Measurements from ENCODE around the gene XIRP1. TPM values are rescaled to one million over a fixed set of nuclear protein-coding genes. Genes with fewer than 3 reads are reported as not detected.

XIRP1 gene
- total RNA-seq, 4 donors from 2014 or later: 0.18 to 0.19 TPM; not detected in 2

GRCh38 chr3:39154280-39155021 is 37.9 kb downstream of the XIRP1 start:
- Histone ChIP-seq H3K27ac (peak overlapping the region; percentile 98 to 100 (median 99)), H3K4me3 (peak overlapping the region in 3 of 4 donors; percentile 90 to 92 (median 91))

GRCh38 chr3:39153977-39154279 is 38.5 kb downstream of the XIRP1 start:
- TF ChIP-seq POLR2A (IDR thresholded peaks at IDR 0.05) (no peak), CTCF (IDR thresholded peaks at IDR 0.05) (no peak)
- no peaks in the 10 kb centered on the region for H3K36me3 ChIP-seq
- H3K9me3 ChIP-seq: no peaks in the 10 kb centered on the region
- WGBS, 2 donors: 40 to 62% methylated on average over 3 to 5 of the region's 9 CpGs
- peak overlapping the region; percentile 90 to 99 (median 92) for H3K4me3 ChIP-seq
- DNase-seq: no peak
- no peaks in the 10 kb centered on the region for H3K27me3 ChIP-seq
- intact Hi-C loops (cut with DNase I): no loop called here
- H3K4me1 ChIP-seq: peaks cover 30 to 48% (median 34%) of the 10 kb centered on the region in 3 donors
- peak overlapping the region; percentile 98 to 100 (median 99) for H3K27ac ChIP-seq

More at GRCh38 chr3:39154280-39155021, 37.9 kb downstream of the XIRP1 start:
- intact Hi-C loops (cut with DNase I): no loop called here
- peaks cover 25 to 43% (median 34%) of the 10 kb centered on the region in 3 donors for H3K4me1 ChIP-seq
- DNase-seq: no peak
- TF ChIP-seq POLR2A (IDR thresholded peaks at IDR 0.05) (no peak), CTCF (IDR thresholded peaks at IDR 0.05) (no peak)
- no peaks in the 10 kb centered on the region for H3K9me3 ChIP-seq
- no peaks in the 10 kb centered on the region for H3K27me3 ChIP-seq
- 53 to 55% methylated on average over 17 of the region's 18 CpGs for WGBS, 2 donors
- no peaks in the 10 kb centered on the region for H3K36me3 ChIP-seq

- H3K27ac ChIP-seq: peak overlapping the region; percentile 98 to 100 (median 99)
- peak overlapping the region; percentile 90 to 99 (median 92) for H3K4me3 ChIP-seq
- H3K9me3 ChIP-seq: no peaks in the 10 kb centered on the region
- H3K36me3 ChIP-seq: peaks cover 0 to 7% (median 0%) of the 10 kb centered on the region in 3 donors
- no peaks in the 10 kb centered on the region for H3K27me3 ChIP-seq
- no peak for TF ChIP-seq CTCF (IDR thresholded peaks at IDR 0.05)
- peak in 1 of 4 donors; percentile 16 for TF ChIP-seq POLR2A (IDR thresholded peaks at IDR 0.05)
- WGBS, 2 donors: 20 to 22% methylated on average over 4 to 6 of the region's 9 CpGs
- intact Hi-C loops (cut with DNase I): no loop called here
- peaks cover 59 to 77% (median 62%) of the 10 kb centered on the region in 3 donors for H3K4me1 ChIP-seq
- DNase-seq: no peak
Measured at GRCh38 chr3:39150803-39151631, 41.4 kb downstream of the XIRP1 start.

GRCh38 chr3:39150148-39150802 is 42.1 kb downstream of the XIRP1 start:
- peak overlapping the region; percentile 2 to 92 (median 90) for H3K4me3 ChIP-seq
- WGBS, 2 donors: 22 to 42% methylated on average over 4 to 5 of the region's 5 CpGs
- H3K27me3 ChIP-seq: no peaks in the 10 kb centered on the region
- peaks cover 65 to 84% (median 68%) of the 10 kb centered on the region in 3 donors for H3K4me1 ChIP-seq
- no peaks in the 10 kb centered on the region for H3K9me3 ChIP-seq
- peaks cover 0 to 14% (median 1%) of the 10 kb centered on the region in 3 donors for H3K36me3 ChIP-seq
- TF ChIP-seq CTCF (IDR thresholded peaks at IDR 0.05): peak in 2 of 6 experiments; percentile 6 to 30
- TF ChIP-seq POLR2A (IDR thresholded peaks at IDR 0.05): no peak
- peak overlapping the region; percentile 98 to 100 (median 99) for H3K27ac ChIP-seq
- intact Hi-C loops (cut with DNase I): no loop called here
- DNase-seq: no peak

All from esophagus squamous epithelium (tissue), 5 donors.